Skeletal muscle satellite cell (primary cell): ENCODE measurements around the gene HOXB6.

ENCODE experiments used
- H3K27me3 ChIP-seq: 2 replicates; pipeline ENCODE4 v1.7.0; 2013; ENCODE audit warnings: low read length; ENCODE audit not compliant: control insufficient read depth, insufficient read depth
- H3K36me3 ChIP-seq: 2 replicates; pipeline ENCODE4 v1.7.0; 2013; ENCODE audit warnings: mild to moderate bottlenecking, control low read depth, low read length; ENCODE audit not compliant: insufficient read depth
- H3K4me1 ChIP-seq: 2 replicates; pipeline ENCODE4 v1.7.0; 2013; ENCODE audit warnings: low read length; ENCODE audit not compliant: control insufficient read depth, insufficient read depth
- H3K4me2 ChIP-seq: 2 replicates; pipeline ENCODE4 v1.7.0; 2013; ENCODE audit warnings: mild to moderate bottlenecking, low read length
- H3K4me3 ChIP-seq: 2 replicates; pipeline ENCODE4 v1.7.0; 2013; ENCODE audit warnings: low read length
- H3K9ac ChIP-seq: 2 replicates; pipeline ENCODE4 v1.7.0; 2013; ENCODE audit warnings: mild to moderate bottlenecking, low read depth, low read length, moderate library complexity
- H3K9me3 ChIP-seq: replicated peaks from 2 replicates; pipeline ENCODE4 v1.7.0; 2013; ENCODE audit warnings: mild to moderate bottlenecking, control low read depth, low read length

Gene HOXB6

DNA sequence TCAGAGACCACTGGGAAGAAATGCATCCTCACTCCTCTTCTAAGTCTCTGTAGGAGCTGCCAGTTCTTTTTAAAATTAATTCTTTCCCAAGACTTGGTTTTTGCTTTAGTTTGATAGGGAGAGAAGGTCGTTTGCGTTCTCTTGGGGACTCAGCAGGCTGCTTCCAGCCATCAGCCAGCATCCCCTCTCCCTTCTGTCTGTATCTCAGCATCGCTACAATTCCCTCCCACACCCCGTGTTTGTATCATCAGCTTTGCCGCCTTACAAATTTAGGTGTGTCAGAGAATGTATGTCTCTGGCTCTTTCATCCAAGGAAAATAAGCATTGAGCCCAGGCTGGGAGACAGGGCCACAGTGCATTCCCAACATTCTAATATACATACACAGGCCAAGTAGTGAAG lies 5.4 kb downstream of the HOXB6 start:
- no peaks in the 10 kb centered on the region for H3K27me3 ChIP-seq
- H3K9me3 ChIP-seq: no peaks in the 10 kb centered on the region
- no peak overlapping the region for H3K4me3 ChIP-seq
- no peak overlapping the region for H3K9ac ChIP-seq
- no peaks in the 10 kb centered on the region for H3K36me3 ChIP-seq
- no peak overlapping the region for H3K4me2 ChIP-seq
- peaks cover 22% of the 10 kb centered on the region for H3K4me1 ChIP-seq

DNA sequence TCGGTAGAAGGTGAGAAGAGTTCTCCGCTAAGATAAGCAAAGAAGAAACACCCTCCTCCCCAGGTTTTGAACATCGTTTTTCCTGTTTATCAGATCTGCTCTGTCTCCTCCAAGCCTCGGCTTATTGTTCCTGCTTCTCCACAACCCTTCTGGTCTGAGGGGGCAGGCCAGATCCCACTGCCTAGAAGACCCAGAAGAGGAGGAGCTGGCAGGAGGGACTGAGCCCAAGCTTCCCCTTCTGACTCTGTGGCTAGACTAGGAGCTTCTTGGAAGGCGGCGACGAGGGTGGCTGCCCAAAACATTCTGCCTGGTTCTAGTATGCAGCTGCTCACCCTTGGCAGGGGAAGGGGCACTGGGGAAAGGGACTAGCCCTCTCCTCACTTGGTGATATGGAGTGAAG lies 6.0 kb downstream of the HOXB6 start:
- H3K4me2 ChIP-seq: peak overlapping the region; percentile 97
- H3K9me3 ChIP-seq: no peaks in the 10 kb centered on the region
- H3K9ac ChIP-seq: peak overlapping the region; percentile 89
- peak overlapping the region; percentile 82 for H3K4me3 ChIP-seq
- H3K36me3 ChIP-seq: no peaks in the 10 kb centered on the region
- H3K4me1 ChIP-seq: peaks cover 22% of the 10 kb centered on the region
- no peaks in the 10 kb centered on the region for H3K27me3 ChIP-seq

DNA sequence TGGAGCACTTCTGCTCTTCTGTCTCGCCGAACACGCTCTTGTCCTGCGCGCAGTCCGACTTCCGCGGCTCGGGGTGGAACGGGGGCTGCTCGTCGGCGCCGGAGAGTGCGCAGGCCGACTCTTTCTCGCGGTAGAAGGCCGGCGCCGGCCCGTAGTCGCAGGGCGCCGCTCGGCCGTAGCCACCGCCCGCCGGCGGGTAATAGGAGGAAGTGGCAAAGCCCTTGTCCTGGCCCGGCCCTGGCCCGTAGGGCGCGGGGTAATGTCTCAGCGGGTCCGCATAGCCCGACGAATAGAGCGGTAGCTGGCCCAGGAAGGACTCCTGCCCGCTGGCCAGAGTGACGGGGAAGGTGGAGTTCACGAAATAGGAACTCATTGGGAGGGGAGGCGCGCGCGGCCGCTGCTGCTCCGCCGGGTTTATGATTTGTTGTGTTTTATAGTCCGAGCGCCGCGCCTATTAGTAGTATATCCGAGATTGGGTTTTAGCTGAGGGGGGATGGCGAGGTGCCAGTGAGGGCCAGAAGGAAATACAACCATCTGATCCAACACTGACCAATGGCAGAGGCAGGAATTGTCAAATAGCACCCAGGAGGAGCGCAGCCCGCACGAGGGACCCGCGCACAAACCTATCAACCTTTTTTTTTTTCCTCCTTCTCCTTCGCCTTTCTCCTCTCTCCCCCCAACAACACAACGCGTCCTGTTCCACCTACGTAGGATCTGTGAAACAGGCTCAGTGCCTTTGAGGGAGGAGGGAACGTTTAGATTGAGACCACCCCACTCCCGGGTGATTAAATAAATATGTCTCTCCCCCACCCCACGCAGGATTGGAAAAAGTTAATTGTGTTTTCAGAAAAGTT lies 6.8 kb downstream of the HOXB6 start:
- H3K9me3 ChIP-seq: no peaks in the 10 kb centered on the region
- H3K9ac ChIP-seq: peak overlapping the region; percentile 89
- H3K4me1 ChIP-seq: peaks cover 28% of the 10 kb centered on the region
- no peaks in the 10 kb centered on the region for H3K36me3 ChIP-seq
- peak overlapping the region; percentile 82 for H3K4me3 ChIP-seq
- H3K4me2 ChIP-seq: peak overlapping the region; percentile 97
- no peaks in the 10 kb centered on the region for H3K27me3 ChIP-seq

DNA sequence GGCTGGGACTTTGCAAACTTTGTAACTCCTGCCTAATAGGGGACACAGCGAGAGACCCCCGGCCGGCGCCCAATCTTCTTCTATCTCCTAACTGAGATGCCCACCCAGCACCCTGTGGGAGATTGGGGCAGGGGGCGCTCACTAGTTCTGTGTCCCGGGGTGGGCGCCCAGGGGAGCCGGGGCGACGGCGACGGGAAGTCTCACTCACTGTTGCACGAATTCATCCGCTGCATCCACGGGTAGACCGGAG lies 7.3 kb downstream of the HOXB6 start:
- H3K36me3 ChIP-seq: no peaks in the 10 kb centered on the region
- H3K4me2 ChIP-seq: peak overlapping the region; percentile 97
- H3K4me3 ChIP-seq: peak overlapping the region; percentile 82
- no peaks in the 10 kb centered on the region for H3K9me3 ChIP-seq
- H3K4me1 ChIP-seq: peaks cover 29% of the 10 kb centered on the region
- peak overlapping the region; percentile 89 for H3K9ac ChIP-seq
- H3K27me3 ChIP-seq: no peaks in the 10 kb centered on the region

DNA sequence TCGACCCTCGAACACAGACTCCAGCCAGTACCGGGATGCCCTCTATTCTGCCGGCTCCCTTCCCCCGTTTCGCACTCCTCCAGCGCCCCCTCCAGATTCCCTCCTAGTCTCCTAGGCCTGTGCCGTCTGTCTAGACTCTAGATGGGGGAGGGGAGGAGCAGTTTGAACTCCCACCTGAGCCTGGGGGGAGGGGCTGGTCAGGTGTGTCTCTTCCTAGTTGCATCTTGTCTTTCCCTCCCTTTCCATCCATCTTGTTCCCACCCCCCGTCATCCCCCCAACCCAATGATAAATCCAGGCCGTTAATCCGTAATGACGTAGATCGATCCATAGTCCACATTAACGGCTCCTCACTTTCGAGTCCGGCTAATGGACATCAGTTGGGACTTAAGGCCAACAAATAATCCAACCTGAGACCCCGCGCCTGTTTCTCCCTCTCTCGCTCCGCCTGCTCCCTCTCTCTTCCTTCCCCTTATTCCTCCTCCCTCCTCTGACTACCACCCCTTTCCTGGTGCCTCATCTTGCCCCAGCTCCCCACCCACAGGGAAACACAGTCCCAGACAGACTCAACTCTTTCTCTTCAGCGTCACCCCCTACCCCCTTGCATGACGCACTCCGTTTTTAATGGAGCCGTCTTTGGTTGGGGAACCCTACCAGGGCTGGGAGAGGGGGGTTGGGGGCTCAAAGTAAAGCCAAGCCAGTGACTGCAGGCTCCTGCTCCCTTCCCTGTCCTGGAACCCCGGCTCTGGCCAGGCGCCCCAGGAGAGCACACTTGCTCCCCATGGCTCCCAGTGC lies 7.9 kb downstream of the HOXB6 start:
- Histone ChIP-seq H3K9ac (peak overlapping the region; percentile 89), H3K36me3 (no peaks in the 10 kb centered on the region), H3K4me1 (peaks cover 27% of the 10 kb centered on the region), H3K4me2 (peak overlapping the region; percentile 97), H3K4me3 (peak overlapping the region; percentile 82), H3K27me3 (no peaks in the 10 kb centered on the region), H3K9me3 (no peaks in the 10 kb centered on the region)

DNA sequence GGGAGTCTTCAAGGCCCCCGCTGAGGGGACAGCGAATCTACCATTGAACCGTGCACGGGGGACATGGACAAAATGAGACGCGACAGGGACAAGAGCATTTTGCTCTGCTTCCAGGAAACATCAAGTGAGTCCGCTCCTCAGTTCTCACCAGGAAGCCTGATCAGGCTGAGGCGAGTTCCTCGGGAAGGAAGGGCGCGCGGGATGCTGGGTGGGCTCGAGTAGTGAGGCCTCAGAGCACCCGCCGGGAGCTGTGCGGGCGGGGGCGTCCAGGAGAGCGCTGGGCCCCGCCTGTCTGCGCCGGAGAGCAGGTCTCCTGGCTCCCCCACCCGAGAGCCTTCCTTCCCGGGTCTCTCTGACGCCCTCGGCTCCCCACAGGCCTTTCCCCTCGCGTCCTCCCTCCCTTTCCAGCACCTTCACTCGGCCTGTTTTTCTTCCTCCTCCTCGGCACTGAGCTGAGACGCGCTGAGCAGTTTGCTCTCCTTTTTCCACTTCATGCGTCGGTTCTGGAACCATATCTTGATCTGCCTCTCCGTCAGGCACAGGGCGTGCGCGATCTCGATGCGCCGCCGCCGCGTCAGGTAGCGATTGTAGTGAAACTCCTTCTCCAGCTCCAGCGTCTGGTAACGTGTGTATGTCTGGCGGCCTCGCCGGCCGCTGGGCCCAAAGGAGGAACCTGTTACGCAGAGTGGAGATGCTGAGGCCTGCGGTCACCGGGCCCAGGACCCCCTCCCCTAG lies 8.6 kb downstream of the HOXB6 start:
- Histone ChIP-seq H3K4me2 (peak overlapping the region; percentile 97), H3K9me3 (no peaks in the 10 kb centered on the region), H3K4me1 (peaks cover 21% of the 10 kb centered on the region), H3K9ac (peak overlapping the region; percentile 89), H3K27me3 (no peaks in the 10 kb centered on the region), H3K4me3 (no peak overlapping the region), H3K36me3 (peaks cover 4% of the 10 kb centered on the region)

DNA sequence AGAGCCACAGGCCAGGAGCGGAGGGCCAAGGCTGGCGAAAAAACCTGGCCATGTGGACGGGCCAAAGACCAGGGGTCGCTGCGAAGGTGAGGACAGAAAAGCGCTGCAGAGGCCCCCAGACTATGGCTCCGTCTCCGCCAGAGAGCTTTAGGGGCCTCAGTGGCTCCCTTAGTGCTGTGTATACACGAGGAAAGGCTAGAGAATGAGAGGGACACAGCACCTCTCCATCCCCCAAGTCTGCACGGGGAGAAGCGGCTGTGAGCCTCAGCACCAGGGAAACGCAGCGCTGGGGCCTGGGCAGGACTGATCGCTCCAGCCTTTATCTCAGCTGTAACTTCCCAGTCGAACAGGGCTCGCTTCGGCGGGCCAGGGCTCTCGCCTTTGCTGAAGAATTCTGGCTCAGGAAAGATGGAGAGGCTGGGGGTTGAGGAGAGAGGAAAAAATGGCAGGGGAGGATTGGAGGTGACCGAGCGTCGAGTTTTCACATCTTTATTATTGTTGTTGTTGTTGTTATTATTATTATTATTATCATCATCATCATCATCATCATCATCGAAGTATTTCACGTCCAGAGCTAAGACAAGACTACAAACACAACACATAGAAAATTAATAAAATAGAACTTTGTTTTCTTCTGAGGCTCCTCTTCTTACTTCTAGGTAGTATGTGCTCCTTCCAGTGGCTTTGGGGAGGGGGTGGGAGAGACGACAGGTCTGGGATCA lies 9.3 kb downstream of the HOXB6 start:
- Histone ChIP-seq H3K9ac (no peak overlapping the region), H3K4me1 (peaks cover 21% of the 10 kb centered on the region), H3K9me3 (no peaks in the 10 kb centered on the region), H3K36me3 (peaks cover 7% of the 10 kb centered on the region), H3K27me3 (no peaks in the 10 kb centered on the region), H3K4me3 (no peak overlapping the region), H3K4me2 (no peak overlapping the region)

DNA sequence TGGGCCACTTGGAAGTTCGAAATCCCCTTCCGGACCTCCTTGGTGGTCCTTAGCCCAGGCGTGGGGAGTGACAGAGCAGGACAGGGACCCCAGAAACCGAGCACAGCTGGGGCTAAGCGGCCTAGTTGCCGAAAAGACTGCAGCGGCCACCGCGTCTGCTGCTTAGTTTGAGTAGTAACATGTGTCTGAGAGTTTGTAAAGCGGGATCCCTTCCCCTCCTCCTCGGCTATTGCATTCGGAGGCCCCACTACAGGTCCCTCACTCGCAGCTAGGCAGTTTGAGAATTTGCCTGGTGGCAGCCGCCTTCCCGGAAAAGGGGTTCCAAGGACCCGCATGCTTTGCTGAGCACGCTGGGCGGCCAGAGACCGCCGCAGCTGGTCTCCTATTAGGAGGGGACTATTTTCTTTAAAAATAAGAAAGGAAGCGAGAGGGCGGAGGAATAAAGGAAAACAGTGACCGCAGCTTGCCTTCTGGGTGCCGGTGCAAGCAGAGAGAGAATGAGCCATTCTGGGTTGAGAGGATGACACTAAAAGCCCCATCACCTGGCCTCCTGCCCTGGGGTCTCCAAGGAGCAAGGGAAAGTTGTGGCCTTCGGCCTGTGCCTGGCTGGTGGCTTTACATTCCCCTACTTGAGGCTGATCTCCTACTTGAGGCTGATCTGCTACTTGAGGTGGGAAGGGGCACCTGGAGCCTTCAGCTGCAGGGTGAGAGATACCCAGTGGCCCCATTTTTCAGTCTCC lies 10.1 kb downstream of the HOXB6 start:
- H3K4me3 ChIP-seq: no peak overlapping the region
- H3K4me1 ChIP-seq: peaks cover 21% of the 10 kb centered on the region
- no peak overlapping the region for H3K9ac ChIP-seq
- no peak overlapping the region for H3K4me2 ChIP-seq
- H3K9me3 ChIP-seq: no peaks in the 10 kb centered on the region
- H3K36me3 ChIP-seq: peaks cover 7% of the 10 kb centered on the region
- H3K27me3 ChIP-seq: no peaks in the 10 kb centered on the region

DNA sequence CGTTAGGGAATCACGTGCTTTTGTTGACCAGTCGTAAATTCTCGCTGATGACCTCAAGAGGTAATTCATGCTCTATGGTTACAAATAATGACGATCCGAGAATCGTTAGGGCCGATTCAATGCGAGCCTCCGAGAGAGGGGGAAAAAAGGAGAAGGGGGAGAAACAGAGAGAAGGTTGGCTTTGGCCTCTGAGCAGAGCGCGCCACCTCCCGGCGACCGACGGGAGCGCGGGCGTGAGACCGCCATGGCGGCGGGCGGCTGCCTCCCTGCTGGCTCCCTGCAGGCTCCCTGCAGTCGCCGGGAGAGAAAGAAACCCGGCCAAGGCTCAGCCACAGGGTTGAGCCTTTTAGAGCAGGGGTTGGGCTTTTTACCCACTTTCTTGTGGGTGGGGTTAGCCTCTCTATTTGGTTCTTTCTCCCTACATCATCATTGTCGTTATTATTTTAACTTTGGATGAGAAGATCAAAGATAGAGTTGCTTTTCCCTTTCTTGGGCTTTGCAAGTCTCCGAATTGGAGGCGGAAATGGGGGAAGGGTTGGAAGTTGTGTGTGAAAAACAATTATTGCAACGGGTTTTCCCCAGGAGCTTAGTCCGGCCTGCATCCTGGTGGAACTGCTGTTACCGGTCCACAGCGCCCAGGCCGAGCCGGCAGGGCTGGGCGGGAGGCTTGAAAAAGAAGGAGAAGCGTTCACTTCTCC lies 10.8 kb downstream of the HOXB6 start:
- H3K9ac ChIP-seq: peak overlapping the region; percentile 69
- peak overlapping the region; percentile 97 for H3K4me2 ChIP-seq
- no peaks in the 10 kb centered on the region for H3K9me3 ChIP-seq
- peaks cover 7% of the 10 kb centered on the region for H3K36me3 ChIP-seq
- H3K4me3 ChIP-seq: peak overlapping the region; percentile 70
- peaks cover 21% of the 10 kb centered on the region for H3K4me1 ChIP-seq
- H3K27me3 ChIP-seq: no peaks in the 10 kb centered on the region

DNA sequence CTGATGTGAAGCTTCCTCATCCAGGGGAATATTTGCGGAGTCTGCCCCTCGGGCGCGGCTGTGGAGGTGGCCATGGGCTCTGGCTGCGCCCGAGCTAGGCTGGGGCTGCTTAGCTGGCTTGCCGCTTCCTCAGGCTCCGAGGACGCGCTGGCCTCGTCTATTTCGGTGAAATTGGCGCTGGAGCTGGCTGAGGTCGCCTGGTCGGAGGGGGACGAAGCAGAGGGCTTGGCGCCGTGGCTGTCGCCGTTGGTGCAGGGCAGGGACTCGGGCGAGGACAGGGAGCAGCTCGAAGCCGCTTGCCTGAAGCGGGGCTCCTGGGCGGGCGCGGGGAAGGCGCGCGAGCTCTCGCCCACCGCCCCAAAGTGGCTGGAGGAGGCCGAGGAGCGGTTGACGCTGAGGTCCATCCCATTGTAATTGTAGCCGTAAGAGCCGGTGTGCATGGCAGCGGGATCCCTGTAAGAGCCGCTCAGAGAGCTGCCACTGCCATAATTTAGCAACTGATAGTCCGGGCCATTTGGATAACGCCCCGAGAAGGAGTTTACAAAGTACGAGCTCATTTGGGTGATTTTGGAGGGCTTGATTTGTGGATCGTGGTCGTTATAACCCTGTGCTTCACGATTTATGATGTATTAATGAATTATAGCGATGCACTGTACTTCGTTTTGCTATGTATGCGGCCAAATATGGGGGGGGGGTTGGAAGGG lies 11.5 kb downstream of the HOXB6 start, which contains the start of gene HOXB5:
TSS of gene HOXB5 (minus strand) at position 654 of the 704 bp plus-strand sequence. CDS start at position 557, 97 bp downstream.
- H3K27me3 ChIP-seq: no peaks in the 10 kb centered on the region
- peak within 1 kb of the TSS; percentile 69 for H3K9ac ChIP-seq
- no peaks in the 10 kb centered on the region for H3K9me3 ChIP-seq
- H3K4me2 ChIP-seq: peak within 1 kb of the TSS; percentile 97
- peaks cover 7% of the 10 kb centered on the region for H3K36me3 ChIP-seq
- H3K4me3 ChIP-seq: peak within 1 kb of the TSS; percentile 70
- peaks cover 15% of the 10 kb centered on the region for H3K4me1 ChIP-seq
